ENCODE data around the gene ADGRB3. TPM values are rescaled to one million over a fixed set of nuclear protein-coding genes. Genes with fewer than 3 reads are reported as not detected.

Gene ADGRB3
- total RNA-seq, 2 experiments from 2014 or later = not detected

GRCh38 chr6:68874747-68875146 lies 239.7 kb downstream of the ADGRB3 start:
- no peak overlapping the region for H3K27ac ChIP-seq (ENCODE audit: low read depth, low read length, poor library complexity, severe bottlenecking)
- BruUV-seq (replicated peaks) = no TSS peak
- no peak overlapping the region for H3K4me3 ChIP-seq (ENCODE audit: low read depth, low read length, poor library complexity, severe bottlenecking)
- no peaks in the 10 kb centered on the region for H3K9me2 ChIP-seq (ENCODE audit: insufficient read depth, low read length)
- no peak for DNase-seq (ENCODE audit: low spot score)
- no peak overlapping the region for H2AFZ ChIP-seq (ENCODE audit: low read length)
- ChIA-PET POLR2A (interaction anchor here (0.7 kb wide), 1 partner anchor 21 kb away, joined by 3 read pairs; no protein-coding TSS in a partner anchor), CTCF (ENCODE audit: unreplicated experiment) (no interaction called here)
- intact Hi-C loops (cut with micrococcal nuclease; ENCODE audit: unreplicated experiment) = loop anchor here (5.0 kb wide), 1 partner anchor 1233 kb away; no protein-coding TSS in a partner anchor
- no peaks in the 10 kb centered on the region for H3K9me3 ChIP-seq (ENCODE audit: low read length)
- TF ChIP-seq CTCF (conservative IDR thresholded peaks at IDR 0.05; ENCODE audit: low read length) (no peak), EZH2phosphoT487 (IDR thresholded peaks at IDR 0.05; ENCODE audit: borderline replicate concordance, low read depth, low read length) (no peak)
- H3K36me3 ChIP-seq (ENCODE audit: insufficient read depth, low read length) = no peaks in the 10 kb centered on the region
- H3K79me2 ChIP-seq (ENCODE audit: insufficient read depth, low read depth, low read length) = no peaks in the 10 kb centered on the region
- no peaks in the 10 kb centered on the region for H3K4me1 ChIP-seq (ENCODE audit: insufficient read depth, low read length, poor library complexity, severe bottlenecking)
- H4K20me1 ChIP-seq (ENCODE audit: insufficient read depth, low read length) = no peaks in the 10 kb centered on the region
- no peak overlapping the region for H3K4me2 ChIP-seq (ENCODE audit: low read length)

- BruUV-seq (replicated peaks) = no TSS peak
- POLR2A ChIA-PET = no interaction called here
- no peak for TF ChIP-seq EZH2phosphoT487 (IDR thresholded peaks at IDR 0.05; ENCODE audit: borderline replicate concordance, low read depth, low read length)
- TF ChIP-seq CTCF (conservative IDR thresholded peaks at IDR 0.05; ENCODE audit: low read length) = no peak
- H3K4me3 ChIP-seq (ENCODE audit: low read depth, low read length, poor library complexity, severe bottlenecking) = no peak overlapping the region
- no peaks in the 10 kb centered on the region for H3K4me1 ChIP-seq (ENCODE audit: insufficient read depth, low read length, poor library complexity, severe bottlenecking)
- H3K36me3 ChIP-seq (ENCODE audit: insufficient read depth, low read length) = no peaks in the 10 kb centered on the region
- H3K9me3 ChIP-seq (ENCODE audit: low read length) = no peaks in the 10 kb centered on the region
- no peaks in the 10 kb centered on the region for H3K9me2 ChIP-seq (ENCODE audit: insufficient read depth, low read length)
- DNase-seq (ENCODE audit: low spot score) = no peak
- no peak overlapping the region for H3K4me2 ChIP-seq (ENCODE audit: low read length)
- no peaks in the 10 kb centered on the region for H3K79me2 ChIP-seq (ENCODE audit: insufficient read depth, low read depth, low read length)
- no peaks in the 10 kb centered on the region for H4K20me1 ChIP-seq (ENCODE audit: insufficient read depth, low read length)
- no peak overlapping the region for H3K27ac ChIP-seq (ENCODE audit: low read depth, low read length, poor library complexity, severe bottlenecking)
- H2AFZ ChIP-seq (ENCODE audit: low read length) = no peak overlapping the region
- intact Hi-C loops (cut with micrococcal nuclease; ENCODE audit: unreplicated experiment) = loop anchor here (5.0 kb wide), 1 partner anchor 1232 kb away; no protein-coding TSS in a partner anchor
- CTCF ChIA-PET (ENCODE audit: unreplicated experiment) = no interaction called here
Observed at GRCh38 chr6:68875403-68875802, 240.3 kb downstream of the ADGRB3 start.

- POLR2A ChIA-PET = no interaction called here
- intact Hi-C loops (cut with micrococcal nuclease; ENCODE audit: unreplicated experiment) = loop anchor here (5.0 kb wide), 1 partner anchor 1230 kb away; no protein-coding TSS in a partner anchor
- CTCF ChIA-PET (ENCODE audit: unreplicated experiment) = no interaction called here
- Histone ChIP-seq H3K36me3 (ENCODE audit: insufficient read depth, low read length) (no peaks in the 10 kb centered on the region), H3K79me2 (ENCODE audit: insufficient read depth, low read depth, low read length) (no peaks in the 10 kb centered on the region), H3K9me2 (ENCODE audit: insufficient read depth, low read length) (no peaks in the 10 kb centered on the region), H2AFZ (ENCODE audit: low read length) (no peak overlapping the region), H3K27ac (ENCODE audit: low read depth, low read length, poor library complexity, severe bottlenecking) (no peak overlapping the region), H3K4me2 (ENCODE audit: low read length) (no peak overlapping the region), H4K20me1 (ENCODE audit: insufficient read depth, low read length) (no peaks in the 10 kb centered on the region), H3K4me1 (ENCODE audit: insufficient read depth, low read length, poor library complexity, severe bottlenecking) (no peaks in the 10 kb centered on the region), H3K4me3 (ENCODE audit: low read depth, low read length, poor library complexity, severe bottlenecking) (no peak overlapping the region), H3K9me3 (ENCODE audit: low read length) (no peaks in the 10 kb centered on the region)
- DNase-seq (ENCODE audit: low spot score) = peak; percentile 34
- no TSS peak for BruUV-seq (replicated peaks)
- TF ChIP-seq EZH2phosphoT487 (IDR thresholded peaks at IDR 0.05; ENCODE audit: borderline replicate concordance, low read depth, low read length) (no peak), CTCF (conservative IDR thresholded peaks at IDR 0.05; ENCODE audit: low read length) (peak; percentile 82)
Observed at GRCh38 chr6:68876792-68877493, 241.9 kb downstream of the ADGRB3 start.

Data from OCI-LY7 (cell line).